ENCODE data around the gene BRIP1. TPM values are rescaled to one million over a fixed set of nuclear protein-coding genes. Genes with fewer than 3 reads are reported as not detected.

The BRIP1 gene
- total and polyA plus RNA-seq, 2 donors (not counting 3 experiments of a cell fraction or from before 2014, with no cell fraction given) = 1.8 to 12.1 TPM

DNA sequence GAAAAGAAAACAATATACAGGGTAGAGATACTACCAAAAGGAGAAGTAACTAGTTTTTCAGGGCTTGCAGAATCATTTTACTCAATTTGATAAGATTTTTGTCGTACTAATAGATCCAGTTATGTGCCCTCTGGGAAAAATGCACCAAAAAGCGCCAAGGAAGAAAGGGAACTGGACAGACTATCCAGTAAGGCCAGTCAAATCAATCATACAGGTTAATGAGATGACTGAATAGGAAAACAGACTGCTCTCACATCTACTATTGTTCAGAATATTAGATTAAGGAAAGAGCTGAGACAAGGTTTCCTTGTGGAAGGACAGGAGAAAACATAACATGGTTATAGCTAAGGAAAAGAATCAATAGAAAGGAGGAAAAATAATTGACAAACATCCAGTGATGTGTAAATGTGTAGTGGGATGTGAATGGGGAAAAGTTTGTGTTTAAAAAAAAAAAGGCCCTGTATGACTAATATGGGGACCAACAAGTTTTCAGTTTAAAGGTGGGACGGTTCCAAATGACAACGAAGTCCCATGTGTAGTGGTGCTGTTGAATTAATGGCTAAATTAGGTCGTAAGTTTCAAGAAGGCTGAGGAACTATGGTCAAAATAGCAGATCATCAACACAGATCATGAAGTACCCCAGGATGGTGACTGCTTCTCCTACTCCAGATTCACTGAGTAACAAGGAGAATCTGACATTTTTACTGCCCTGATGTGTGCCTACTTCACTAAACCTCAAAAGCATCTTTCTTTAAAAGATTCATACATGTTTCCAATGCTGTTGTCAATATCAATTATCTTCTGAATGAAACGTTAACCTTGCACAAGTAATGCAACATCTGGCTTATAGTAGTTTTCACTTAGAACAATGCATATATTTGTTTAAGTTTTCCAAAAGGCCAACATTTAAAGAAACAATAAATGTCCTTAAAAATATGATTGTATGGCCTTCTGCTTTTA, 40.7 kb downstream of the BRIP1 start:
- ChIA-PET POLR2A (no interaction called here), CTCF (interaction anchor here (0.6 to 2.0 kb wide), 3 partner anchors 11 to 252 kb away, joined by 3 to 9 read pairs (median 7); no protein-coding TSS in a partner anchor)
- Histone ChIP-seq H3K9me1 (replicated peaks; ENCODE audit: control insufficient read depth, extremely low read depth, insufficient read depth, low read length) (no peaks in the 10 kb centered on the region), H4K20me1 (replicated peaks; ENCODE audit: control insufficient read depth, extremely low read depth, insufficient read depth, low read length) (no peaks in the 10 kb centered on the region), H3K4me2 (ENCODE audit: insufficient read depth, low read length) (no peak overlapping the region), H3K4me3 (replicated peaks in 1 of 3; ENCODE audit: insufficient read depth in 1 of 3, low read depth in 1 of 3, low read length in 3 of 3) (no peak overlapping the region), H3K27ac (ENCODE audit: insufficient read depth, low read depth, low read length) (no peak overlapping the region), H2AFZ (ENCODE audit: low read depth, low read length) (no peak overlapping the region), H3K9ac (replicated peaks; ENCODE audit: extremely low read depth, insufficient read depth, low read length) (no peak overlapping the region), H3K79me2 (ENCODE audit: control insufficient read depth, insufficient read depth, low read length) (no peaks in the 10 kb centered on the region), H3K4me1 (ENCODE audit: control insufficient read depth, extremely low read depth, insufficient read depth, low read length) (no peaks in the 10 kb centered on the region), H3K27me3 (ENCODE audit: control insufficient read depth in 2 of 2, insufficient read depth in 2 of 2, low read length in 2 of 2) (no peaks in the 10 kb centered on the region), H3K9me3 (replicated peaks; ENCODE audit: control insufficient read depth, insufficient read depth, low read length) (no peaks in the 10 kb centered on the region), H3K36me3 (ENCODE audit: control insufficient read depth in 2 of 2, extremely low read depth in 1 of 2, insufficient read depth in 2 of 2, low read length in 2 of 2) (no peaks in the 10 kb centered on the region)
- intact Hi-C loops (cut with micrococcal nuclease) = no loop called here
- dilution Hi-C loops (cut with MboI; ENCODE audit: extremely low pct_ligation_motif_present, low sequenced_read_pairs) = no loop called here
- FAIRE-seq (no peak), DNase-seq (ENCODE audit: low read depth, low spot score) (no peak)
- no TSS peak for BruUV-seq (replicated peaks)
- TF ChIP-seq JUN (IDR thresholded peaks at IDR 0.05; ENCODE audit: borderline replicate concordance, insufficient read depth, insufficient read length, low read depth) (no peak), MYC (IDR thresholded peaks at IDR 0.05; ENCODE audit: low read depth, low read length) (no peak), POLR2A (IDR thresholded peaks at IDR 0.05; ENCODE audit: low read depth, low read length) (no peak), EZH2 (IDR thresholded peaks at IDR 0.05; ENCODE audit: borderline replicate concordance, low read depth, low read length, severe bottlenecking) (no peak), GATA2 (IDR thresholded peaks at IDR 0.05; ENCODE audit: insufficient read depth, insufficient read length, low read depth, low read length) (no peak), POLR2AphosphoS5 (IDR thresholded peaks at IDR 0.05; ENCODE audit: insufficient read depth, low read depth, low read length) (no peak), FOS (IDR thresholded peaks at IDR 0.05; ENCODE audit: borderline replicate concordance, insufficient read depth, low read length) (no peak), MAX (IDR thresholded peaks at IDR 0.05; ENCODE audit: insufficient read depth, insufficient read length) (no peak)
- TF ChIP-seq, protein P1, sequence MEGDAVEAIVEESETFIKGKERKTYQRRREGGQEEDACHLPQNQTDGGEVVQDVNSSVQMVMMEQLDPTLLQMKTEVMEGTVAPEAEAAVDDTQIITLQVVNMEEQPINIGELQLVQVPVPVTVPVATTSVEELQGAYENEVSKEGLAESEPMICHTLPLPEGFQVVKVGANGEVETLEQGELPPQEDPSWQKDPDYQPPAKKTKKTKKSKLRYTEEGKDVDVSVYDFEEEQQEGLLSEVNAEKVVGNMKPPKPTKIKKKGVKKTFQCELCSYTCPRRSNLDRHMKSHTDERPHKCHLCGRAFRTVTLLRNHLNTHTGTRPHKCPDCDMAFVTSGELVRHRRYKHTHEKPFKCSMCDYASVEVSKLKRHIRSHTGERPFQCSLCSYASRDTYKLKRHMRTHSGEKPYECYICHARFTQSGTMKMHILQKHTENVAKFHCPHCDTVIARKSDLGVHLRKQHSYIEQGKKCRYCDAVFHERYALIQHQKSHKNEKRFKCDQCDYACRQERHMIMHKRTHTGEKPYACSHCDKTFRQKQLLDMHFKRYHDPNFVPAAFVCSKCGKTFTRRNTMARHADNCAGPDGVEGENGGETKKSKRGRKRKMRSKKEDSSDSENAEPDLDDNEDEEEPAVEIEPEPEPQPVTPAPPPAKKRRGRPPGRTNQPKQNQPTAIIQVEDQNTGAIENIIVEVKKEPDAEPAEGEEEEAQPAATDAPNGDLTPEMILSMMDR (IDR thresholded peaks at IDR 0.05; ENCODE audit: extremely low read depth in 1 of 2, insufficient read depth in 1 of 2, low read depth in 1 of 2, low read length in 2 of 2) = no peak
